Measurements from ENCODE around the gene TENM4. TPM values are rescaled to one million over a fixed set of nuclear protein-coding genes. Genes with fewer than 3 reads are reported as not detected.

The TENM4 gene
- total RNA-seq, 1 donor from 2014 or later = 50.7 TPM

DNA sequence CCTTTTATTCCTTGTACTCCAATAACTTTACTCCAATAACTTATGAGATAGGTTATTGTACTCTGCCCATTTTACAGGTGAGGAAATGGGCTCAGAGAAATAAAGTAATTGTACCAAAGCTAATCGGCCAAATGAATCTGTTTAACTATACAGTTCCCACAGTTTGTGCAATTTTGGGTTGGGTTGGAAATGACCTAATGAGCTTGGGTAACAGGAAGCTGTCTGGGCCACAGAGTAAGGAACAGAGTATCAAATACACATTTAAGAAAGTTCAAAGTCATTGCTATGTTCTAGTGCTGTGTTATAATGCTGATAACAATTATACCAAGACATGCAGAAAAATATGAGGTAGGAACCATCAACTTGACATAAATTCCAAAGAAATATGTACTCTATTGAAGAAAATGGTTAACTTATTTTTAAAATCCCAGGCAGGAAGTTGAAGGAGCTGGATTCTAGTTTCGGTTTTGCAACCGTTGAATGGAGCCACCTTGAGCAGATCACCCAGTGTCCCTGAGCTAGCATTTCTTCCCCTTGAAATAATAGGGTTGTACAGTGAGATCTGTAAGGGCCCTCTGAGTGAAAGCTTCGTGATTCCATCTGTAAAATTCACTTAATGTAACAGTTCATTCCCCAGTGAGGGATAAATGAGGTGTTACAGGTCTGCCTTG is 505.3 kb downstream of the TENM4 start:
- Mint-ChIP-seq H3K9me3 (ENCODE audit: unreplicated experiment) (peaks cover 8% of the 10 kb centered on the region), H3K4me1 (ENCODE audit: low read depth, unreplicated experiment) (peaks cover 20% of the 10 kb centered on the region), H3K4me3 (ENCODE audit: unreplicated experiment) (no peak overlapping the region), H3K27me3 (ENCODE audit: unreplicated experiment) (peaks cover 7% of the 10 kb centered on the region), H3K27ac (ENCODE audit: unreplicated experiment) (no peak overlapping the region), H3K36me3 (ENCODE audit: unreplicated experiment) (peaks cover 5% of the 10 kb centered on the region)
- TF ChIP-seq, protein P1, sequence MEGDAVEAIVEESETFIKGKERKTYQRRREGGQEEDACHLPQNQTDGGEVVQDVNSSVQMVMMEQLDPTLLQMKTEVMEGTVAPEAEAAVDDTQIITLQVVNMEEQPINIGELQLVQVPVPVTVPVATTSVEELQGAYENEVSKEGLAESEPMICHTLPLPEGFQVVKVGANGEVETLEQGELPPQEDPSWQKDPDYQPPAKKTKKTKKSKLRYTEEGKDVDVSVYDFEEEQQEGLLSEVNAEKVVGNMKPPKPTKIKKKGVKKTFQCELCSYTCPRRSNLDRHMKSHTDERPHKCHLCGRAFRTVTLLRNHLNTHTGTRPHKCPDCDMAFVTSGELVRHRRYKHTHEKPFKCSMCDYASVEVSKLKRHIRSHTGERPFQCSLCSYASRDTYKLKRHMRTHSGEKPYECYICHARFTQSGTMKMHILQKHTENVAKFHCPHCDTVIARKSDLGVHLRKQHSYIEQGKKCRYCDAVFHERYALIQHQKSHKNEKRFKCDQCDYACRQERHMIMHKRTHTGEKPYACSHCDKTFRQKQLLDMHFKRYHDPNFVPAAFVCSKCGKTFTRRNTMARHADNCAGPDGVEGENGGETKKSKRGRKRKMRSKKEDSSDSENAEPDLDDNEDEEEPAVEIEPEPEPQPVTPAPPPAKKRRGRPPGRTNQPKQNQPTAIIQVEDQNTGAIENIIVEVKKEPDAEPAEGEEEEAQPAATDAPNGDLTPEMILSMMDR (IDR thresholded peaks at IDR 0.05; ENCODE audit: partially characterized antibody, unreplicated experiment) = no peak
- DNase-seq = no peak

DNA sequence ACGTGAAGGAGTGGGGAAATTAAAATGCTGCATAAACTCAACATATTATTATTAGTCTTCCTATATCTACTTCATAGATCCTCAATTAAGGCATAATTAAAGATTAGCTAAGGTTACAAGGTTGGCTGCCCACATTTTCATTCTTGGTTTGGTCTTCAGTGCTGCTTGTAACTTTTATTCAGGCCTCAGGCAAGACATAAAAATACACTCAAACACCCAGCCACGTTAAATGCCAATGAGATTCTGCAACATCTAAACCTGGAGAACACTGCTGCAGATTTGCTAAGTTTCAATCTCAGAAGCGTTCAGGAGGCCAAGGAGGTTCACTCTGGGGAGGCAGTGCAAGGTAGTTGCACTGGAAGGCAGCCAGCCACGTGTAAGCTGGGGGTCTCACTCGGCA is 507.5 kb downstream of the TENM4 start:
- H3K4me3 Mint-ChIP-seq (ENCODE audit: unreplicated experiment) = no peak overlapping the region
- peaks cover 1% of the 10 kb centered on the region for H3K27me3 Mint-ChIP-seq (ENCODE audit: unreplicated experiment)
- DNase-seq = no peak

DNA sequence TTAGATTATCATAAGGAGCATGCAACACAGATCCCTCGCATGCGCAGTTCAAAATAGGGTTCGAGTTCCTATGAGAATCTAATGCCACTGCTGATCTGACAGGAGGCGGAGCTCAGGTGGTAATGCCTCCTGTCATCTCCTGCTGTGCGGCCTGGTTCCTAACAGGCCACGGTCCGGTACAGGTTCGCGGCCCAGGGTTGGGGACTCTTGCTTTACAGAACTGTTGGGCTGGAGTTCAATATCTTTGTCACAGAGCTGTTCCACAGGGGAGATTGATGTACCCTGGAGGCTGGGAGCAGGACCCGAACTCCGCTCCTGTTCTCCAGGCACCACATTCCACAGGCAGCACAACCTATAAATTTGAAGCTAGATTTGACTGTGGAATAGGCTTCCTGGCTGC is 508.1 kb downstream of the TENM4 start:
- H3K27me3 Mint-ChIP-seq (ENCODE audit: unreplicated experiment) = peaks cover 4% of the 10 kb centered on the region
- TF ChIP-seq, protein P1 (IDR thresholded peaks at IDR 0.05; ENCODE audit: partially characterized antibody, unreplicated experiment) = no peak
- H3K4me1 Mint-ChIP-seq (ENCODE audit: low read depth, unreplicated experiment) = peaks cover 17% of the 10 kb centered on the region
- H3K36me3 Mint-ChIP-seq (ENCODE audit: unreplicated experiment) = peaks cover 5% of the 10 kb centered on the region
- no peak for DNase-seq
- H3K27ac Mint-ChIP-seq (ENCODE audit: unreplicated experiment) = no peak overlapping the region
- H3K4me3 Mint-ChIP-seq (ENCODE audit: unreplicated experiment) = no peak overlapping the region
- peaks cover 3% of the 10 kb centered on the region for H3K9me3 Mint-ChIP-seq (ENCODE audit: unreplicated experiment)

More for the DNA sequence above, 507.5 kb downstream of the TENM4 start:
- Mint-ChIP-seq H3K9me3 (ENCODE audit: unreplicated experiment) (peaks cover 3% of the 10 kb centered on the region), H3K27ac (ENCODE audit: unreplicated experiment) (no peak overlapping the region), H3K36me3 (ENCODE audit: unreplicated experiment) (peaks cover 5% of the 10 kb centered on the region), H3K4me1 (ENCODE audit: low read depth, unreplicated experiment) (peaks cover 17% of the 10 kb centered on the region)
- TF ChIP-seq, protein P1 (IDR thresholded peaks at IDR 0.05; ENCODE audit: partially characterized antibody, unreplicated experiment) = no peak

DNA sequence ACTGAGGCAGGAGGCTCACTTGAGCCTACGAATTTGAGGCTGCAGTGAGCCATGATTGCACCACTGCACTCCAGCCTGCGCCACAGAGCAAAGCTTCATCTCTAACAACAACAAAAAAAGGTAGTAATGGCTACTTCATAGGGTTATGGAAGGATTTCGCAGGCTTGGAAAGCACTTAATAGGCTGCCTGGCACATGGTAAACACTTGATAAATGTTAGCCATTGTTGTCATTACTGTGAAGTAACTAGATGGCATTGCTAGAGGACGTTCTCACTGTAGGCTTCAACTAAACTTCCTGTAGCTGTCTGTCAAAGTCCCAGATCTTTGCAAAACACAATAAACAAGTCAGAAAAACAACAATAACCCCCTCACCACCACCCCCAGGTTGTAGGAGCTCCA is 508.9 kb downstream of the TENM4 start:
- Mint-ChIP-seq H3K36me3 (ENCODE audit: unreplicated experiment) (peaks cover 5% of the 10 kb centered on the region), H3K4me1 (ENCODE audit: low read depth, unreplicated experiment) (peaks cover 18% of the 10 kb centered on the region), H3K27ac (ENCODE audit: unreplicated experiment) (no peak overlapping the region), H3K27me3 (ENCODE audit: unreplicated experiment) (peaks cover 3% of the 10 kb centered on the region), H3K4me3 (ENCODE audit: unreplicated experiment) (no peak overlapping the region), H3K9me3 (ENCODE audit: unreplicated experiment) (peaks cover 3% of the 10 kb centered on the region)
- TF ChIP-seq, protein P1 (IDR thresholded peaks at IDR 0.05; ENCODE audit: partially characterized antibody, unreplicated experiment) = no peak
- no peak for DNase-seq

DNA sequence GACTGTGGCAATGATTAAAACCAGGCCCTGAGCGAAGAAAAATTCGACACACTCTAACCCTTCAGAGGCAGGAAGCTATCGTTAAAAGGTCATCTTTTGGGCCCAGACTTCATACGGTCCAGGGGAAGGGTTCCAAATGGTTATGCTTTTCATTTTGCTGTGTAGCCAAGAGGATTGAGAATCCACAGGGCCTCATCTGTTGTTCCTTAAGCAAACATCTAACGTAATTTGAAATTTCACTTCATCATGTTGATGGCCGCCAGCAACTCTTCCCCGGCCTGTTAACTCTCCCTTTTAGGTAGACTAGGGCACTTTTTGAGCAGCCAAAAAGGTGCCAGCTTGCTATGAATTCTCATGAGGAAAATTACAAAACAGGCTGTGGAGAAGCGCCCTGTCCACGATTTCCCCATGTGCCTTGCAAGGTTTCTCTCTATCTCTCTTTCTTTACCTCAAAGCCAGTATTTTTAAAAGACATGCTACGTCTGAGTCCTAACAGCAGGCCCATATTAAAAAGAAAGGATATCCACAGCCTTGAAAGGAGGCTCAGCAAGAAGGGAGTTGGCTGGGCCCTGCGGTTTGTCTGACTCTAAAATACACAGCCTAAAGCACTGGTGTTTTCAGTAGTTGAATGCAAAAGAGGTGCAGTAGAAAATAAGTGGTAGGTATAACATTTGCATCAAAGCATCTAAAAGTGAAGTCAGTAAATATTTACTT is 509.9 kb downstream of the TENM4 start:
- Mint-ChIP-seq H3K36me3 (ENCODE audit: unreplicated experiment) (peaks cover 5% of the 10 kb centered on the region), H3K4me3 (ENCODE audit: unreplicated experiment) (no peak overlapping the region), H3K27me3 (ENCODE audit: unreplicated experiment) (peaks cover 3% of the 10 kb centered on the region), H3K4me1 (ENCODE audit: low read depth, unreplicated experiment) (peaks cover 18% of the 10 kb centered on the region), H3K9me3 (ENCODE audit: unreplicated experiment) (peaks cover 2% of the 10 kb centered on the region), H3K27ac (ENCODE audit: unreplicated experiment) (no peak overlapping the region)
- no peak for DNase-seq
- TF ChIP-seq, protein P1 (IDR thresholded peaks at IDR 0.05; ENCODE audit: partially characterized antibody, unreplicated experiment) = no peak
